WTC11 (cell line): Measurements from ENCODE around the gene PRRG1.

Experiments used
- IRF2 ChIP-seq: sonication (generic); formaldehyde crosslinking; IDR thresholded peaks from 2 replicates; pipeline ENCODE4 v1.8.0; 2022; ENCODE audit warnings: low read depth, missing genetic modification reagents, borderline replicate concordance
- NFYB ChIP-seq: sonication (generic); formaldehyde crosslinking; conservative IDR thresholded peaks from 2 replicates; pipeline ENCODE4 v1.8.0; 2022; ENCODE audit warnings: low read depth, missing genetic modification reagents
- PRDM15 ChIP-seq: sonication (generic); formaldehyde crosslinking; IDR thresholded peaks from 2 replicates; pipeline ENCODE4 v1.8.0; 2022; ENCODE audit warnings: missing genetic modification reagents
- ZNF232 ChIP-seq: sonication (generic); formaldehyde crosslinking; IDR thresholded peaks from 2 replicates; pipeline ENCODE4 v1.8.0; 2022; ENCODE audit warnings: mild to moderate bottlenecking, missing genetic modification reagents
- TF ChIP-seq, protein P1 (sequence below): fragments of 200-600 bp; IDR thresholded peaks from 2 replicates; pipeline ENCODE4 v1.8.0; 2022; ENCODE audit warnings: antibody characterized with exemption
- TF ChIP-seq, protein P2 (sequence below): sonication (generic); formaldehyde crosslinking; IDR thresholded peaks from 2 replicates; pipeline ENCODE4 v1.8.1; 2022; ENCODE audit warnings: low read depth, mild to moderate bottlenecking, moderate library complexity, missing genetic modification reagents, borderline replicate concordance

DNA sequence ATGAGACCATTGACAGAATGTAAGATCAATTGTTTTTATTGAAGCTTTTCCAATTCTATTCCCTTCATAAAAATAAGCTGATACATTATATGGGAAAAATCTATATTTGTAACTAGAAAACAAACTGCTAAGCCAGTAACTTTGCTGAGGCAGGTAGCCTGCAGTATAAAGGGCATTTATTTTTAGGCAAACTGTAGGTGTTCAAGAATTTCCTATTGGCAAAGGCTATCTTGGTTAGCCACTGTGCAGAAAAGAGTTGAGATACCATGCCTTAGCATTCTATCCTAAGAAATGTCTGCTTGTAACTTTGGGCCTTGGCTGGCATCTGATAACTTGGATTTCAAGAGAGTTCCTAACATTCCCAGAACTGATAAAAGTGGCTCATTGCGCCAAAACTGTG is 18.5 kb upstream of the PRRG1 start:
- TF ChIP-seq, protein P1, sequence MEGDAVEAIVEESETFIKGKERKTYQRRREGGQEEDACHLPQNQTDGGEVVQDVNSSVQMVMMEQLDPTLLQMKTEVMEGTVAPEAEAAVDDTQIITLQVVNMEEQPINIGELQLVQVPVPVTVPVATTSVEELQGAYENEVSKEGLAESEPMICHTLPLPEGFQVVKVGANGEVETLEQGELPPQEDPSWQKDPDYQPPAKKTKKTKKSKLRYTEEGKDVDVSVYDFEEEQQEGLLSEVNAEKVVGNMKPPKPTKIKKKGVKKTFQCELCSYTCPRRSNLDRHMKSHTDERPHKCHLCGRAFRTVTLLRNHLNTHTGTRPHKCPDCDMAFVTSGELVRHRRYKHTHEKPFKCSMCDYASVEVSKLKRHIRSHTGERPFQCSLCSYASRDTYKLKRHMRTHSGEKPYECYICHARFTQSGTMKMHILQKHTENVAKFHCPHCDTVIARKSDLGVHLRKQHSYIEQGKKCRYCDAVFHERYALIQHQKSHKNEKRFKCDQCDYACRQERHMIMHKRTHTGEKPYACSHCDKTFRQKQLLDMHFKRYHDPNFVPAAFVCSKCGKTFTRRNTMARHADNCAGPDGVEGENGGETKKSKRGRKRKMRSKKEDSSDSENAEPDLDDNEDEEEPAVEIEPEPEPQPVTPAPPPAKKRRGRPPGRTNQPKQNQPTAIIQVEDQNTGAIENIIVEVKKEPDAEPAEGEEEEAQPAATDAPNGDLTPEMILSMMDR = no peak
- no peak for TF ChIP-seq PRDM15
- TF ChIP-seq, protein P2, sequence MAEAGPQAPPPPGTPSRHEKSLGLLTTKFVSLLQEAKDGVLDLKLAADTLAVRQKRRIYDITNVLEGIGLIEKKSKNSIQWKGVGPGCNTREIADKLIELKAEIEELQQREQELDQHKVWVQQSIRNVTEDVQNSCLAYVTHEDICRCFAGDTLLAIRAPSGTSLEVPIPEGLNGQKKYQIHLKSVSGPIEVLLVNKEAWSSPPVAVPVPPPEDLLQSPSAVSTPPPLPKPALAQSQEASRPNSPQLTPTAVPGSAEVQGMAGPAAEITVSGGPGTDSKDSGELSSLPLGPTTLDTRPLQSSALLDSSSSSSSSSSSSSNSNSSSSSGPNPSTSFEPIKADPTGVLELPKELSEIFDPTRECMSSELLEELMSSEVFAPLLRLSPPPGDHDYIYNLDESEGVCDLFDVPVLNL (CRISPR knock-in tag) = no peak
- TF ChIP-seq NFYB (CRISPR knock-in tag) = no peak
- no peak for TF ChIP-seq ZNF232
- TF ChIP-seq IRF2 (CRISPR knock-in tag) = no peak
